Testis (tissue), 3 donors: ENCODE measurements around the gene UVRAG. TPM values are rescaled to one million over a fixed set of nuclear protein-coding genes. Genes with fewer than 3 reads are reported as not detected.

ENCODE experiments used
- DNase-seq: peaks from one replicate; pipeline ENCODE4 v3.0.0-alpha.2; 2019
- H3K27ac ChIP-seq, 2 donors: fragments of 200-600 bp; sonication (generic); one replicate each; pipeline ENCODE4 v1.5.1; 2019
- H3K27me3 ChIP-seq: fragments of 200-600 bp; sonication (generic); one replicate; pipeline ENCODE4 v1.5.1; 2019
- H3K36me3 ChIP-seq: fragments of 200-600 bp; sonication (generic); one replicate; pipeline ENCODE4 v1.5.1; 2017; ENCODE audit warnings: low read depth; ENCODE audit errors: missing control alignments
- H3K4me1 ChIP-seq: fragments of 200-600 bp; sonication (generic); one replicate; pipeline ENCODE4 v1.5.1; 2019
- H3K4me3 ChIP-seq, 2 donors: fragments of 200-600 bp; sonication (generic); one replicate each; pipeline ENCODE4 v1.5.1; 2017 to 2019
- H3K9me3 ChIP-seq: fragments of 200-600 bp; sonication (generic); one replicate; pipeline ENCODE4 v1.5.1; 2017
- CTCF ChIP-seq, 3 experiments: fragments of 450-650 bp in 2 of 3; fragments of 200-600 bp in 1 of 3; sonication (generic) in 1 of 3; IDR thresholded peaks; one replicate each; pipeline ENCODE4 v1.5.1; 2016 to 2019; ENCODE audit warnings: antibody characterized with exemption in 3 of 3, mild to moderate bottlenecking in 2 of 3, moderate library complexity in 1 of 3
- POLR2A ChIP-seq: fragments of 450-650 bp; IDR thresholded peaks from one replicate; pipeline ENCODE4 v1.6.1; 2017; ENCODE audit warnings: antibody characterized with exemption, mild to moderate bottlenecking, moderate library complexity
- WGBS, 2 donors: methylation state at CpG; one replicate each; pipeline ENCODE4 v1.1.5; 2018; 5-methylcytosine and 5-hydroxymethylcytosine counted together
- intact Hi-C: fragments of 100-400 bp; cut with DNase I; formaldehyde crosslinking; loops from one replicate; pipeline ENCODE4 v1.15.1; 2023; ENCODE audit warnings: low total_unique reads
- polyA plus RNA-seq: library from polyadenylated mRNA; stranded (reverse); fragments of 350-450 nt; fragmentation: Illumina TruSeq; extraction: RNeasy Lipid Tissue Mini Kit (QIAGEN cat#74804); gene quantifications from one replicate; pipeline ENCODE4 v1.2.3, GENCODE V29; 2014; ENCODE audit warnings: low read depth, low replicate concordance; ENCODE audit not compliant: insufficient read depth
- total RNA-seq, 2 donors: library from RNA; depleted of rRNA; stranded (reverse); fragments of >200 nt; gene quantifications; one replicate each; pipeline ENCODE4 v1.2.3, GENCODE V29; 2016

Gene UVRAG
- total and polyA plus RNA-seq, 3 donors from 2014 or later: 10.8 to 22.4 (median 20.1) TPM

DNA sequence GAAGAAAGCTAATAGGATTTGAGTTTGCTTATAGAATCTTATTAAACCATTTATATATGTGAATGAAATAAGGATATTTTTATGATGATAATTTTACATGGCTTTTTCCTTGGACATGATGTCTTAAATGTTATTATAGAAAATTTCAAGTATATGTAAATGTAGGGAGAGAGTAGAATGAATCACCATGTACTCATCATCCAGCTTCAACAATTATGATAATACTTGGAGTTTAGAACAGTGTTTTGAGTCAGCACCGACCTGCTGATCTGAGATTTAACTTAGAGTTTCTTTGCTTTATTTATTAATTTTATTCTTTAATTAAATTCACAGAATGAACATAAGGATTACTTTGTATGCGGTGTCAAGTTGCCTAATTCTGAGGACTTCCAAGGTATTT lies 193.5 kb downstream of the UVRAG start:
- H3K27ac ChIP-seq: no peak overlapping the region
- H3K4me3 ChIP-seq: no peak overlapping the region
- intact Hi-C loops: no loop called here
- H3K36me3 ChIP-seq: no peaks in the 10 kb centered on the region
- TF ChIP-seq CTCF (IDR thresholded peaks at IDR 0.05) (no peak), POLR2A (no peak)
- no peak for DNase-seq
- no peaks in the 10 kb centered on the region for H3K4me1 ChIP-seq
- 91 to 95% methylated on average over 2 of the region's 2 CpGs for WGBS, 2 donors
- no peaks in the 10 kb centered on the region for H3K9me3 ChIP-seq
- no peaks in the 10 kb centered on the region for H3K27me3 ChIP-seq

DNA sequence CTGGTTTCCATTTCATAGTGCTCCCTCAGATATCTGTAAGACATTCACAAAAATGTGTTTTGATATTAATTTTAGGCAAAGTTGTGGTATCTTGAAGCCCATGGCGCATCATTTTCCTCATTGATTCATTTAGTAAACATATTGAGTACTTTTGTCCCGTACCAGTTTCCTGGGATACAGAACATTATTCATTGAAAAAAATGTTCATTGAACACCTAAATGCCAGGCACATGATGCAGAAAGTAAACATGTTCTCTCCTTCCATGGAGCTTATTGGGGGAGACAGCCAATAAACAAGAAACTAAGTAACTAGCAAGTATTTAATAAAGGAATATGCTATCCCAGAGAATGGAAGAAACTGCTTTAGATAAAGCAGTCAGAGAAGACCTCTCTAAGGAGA lies 195.0 kb downstream of the UVRAG start:
- DNase-seq: no peak
- TF ChIP-seq POLR2A: no peak
- no peak for TF ChIP-seq CTCF (IDR thresholded peaks at IDR 0.05)
- Histone ChIP-seq H3K4me1 (no peaks in the 10 kb centered on the region), H3K27me3 (no peaks in the 10 kb centered on the region), H3K9me3 (no peaks in the 10 kb centered on the region), H3K27ac (no peak overlapping the region), H3K36me3 (no peaks in the 10 kb centered on the region), H3K4me3 (no peak overlapping the region)
- 94 to 96% methylated on average over 2 of the region's 2 CpGs for WGBS, 2 donors
- intact Hi-C loops: no loop called here

GRCh38 chr11:76013526-76013925 lies 198.5 kb downstream of the UVRAG start:
- no peak for DNase-seq
- no peak overlapping the region for H3K27ac ChIP-seq
- no peaks in the 10 kb centered on the region for H3K4me1 ChIP-seq
- no peaks in the 10 kb centered on the region for H3K36me3 ChIP-seq
- H3K4me3 ChIP-seq: no peak overlapping the region
- TF ChIP-seq POLR2A (no peak), CTCF (IDR thresholded peaks at IDR 0.05) (no peak)
- 96 to 100% methylated on average over 1 of the region's 1 CpG for WGBS, 2 donors
- H3K27me3 ChIP-seq: no peaks in the 10 kb centered on the region
- intact Hi-C loops: no loop called here
- no peaks in the 10 kb centered on the region for H3K9me3 ChIP-seq

DNA sequence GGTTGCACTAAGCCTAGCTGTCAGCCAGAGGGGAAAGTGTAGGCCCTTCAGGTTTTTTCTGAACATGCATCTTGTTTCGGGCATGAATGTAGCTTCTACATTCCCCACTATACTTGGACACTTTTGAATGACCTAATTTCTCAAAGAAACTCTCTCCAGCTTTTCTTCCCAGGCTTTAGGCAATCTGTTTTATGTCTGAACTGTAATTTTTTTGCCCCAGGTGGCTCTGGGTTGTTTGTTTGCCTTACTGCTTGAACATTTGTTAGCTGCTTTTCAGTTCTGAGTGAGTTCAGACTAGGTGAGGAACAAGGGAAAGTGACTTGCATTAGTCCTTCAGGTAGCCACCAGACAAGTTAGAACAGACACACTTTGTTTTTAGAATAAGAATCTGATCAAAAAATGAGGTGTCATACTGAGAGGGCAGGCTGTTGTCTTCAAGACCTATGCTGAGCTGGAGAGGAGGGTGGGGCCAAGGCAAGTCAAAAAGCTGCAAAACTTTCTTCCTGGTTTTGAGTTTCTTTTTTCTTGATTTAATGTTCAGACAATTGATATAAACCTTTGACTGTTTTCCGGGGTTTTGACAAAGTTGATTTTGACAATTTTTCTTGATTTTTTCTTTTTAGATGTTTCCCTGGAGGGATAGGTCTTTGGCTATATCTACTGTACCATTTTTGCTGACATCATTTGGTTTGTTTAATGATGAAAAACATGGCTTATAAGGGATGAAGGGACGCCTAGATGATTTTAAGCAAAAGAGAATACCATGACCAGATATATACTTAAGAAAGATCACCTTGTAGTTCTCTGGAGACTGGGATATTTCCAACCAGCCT lies 208.4 kb downstream of the UVRAG start:
- H3K27ac ChIP-seq: no peak overlapping the region
- no peak for TF ChIP-seq POLR2A
- no peak for TF ChIP-seq CTCF (IDR thresholded peaks at IDR 0.05)

DNA sequence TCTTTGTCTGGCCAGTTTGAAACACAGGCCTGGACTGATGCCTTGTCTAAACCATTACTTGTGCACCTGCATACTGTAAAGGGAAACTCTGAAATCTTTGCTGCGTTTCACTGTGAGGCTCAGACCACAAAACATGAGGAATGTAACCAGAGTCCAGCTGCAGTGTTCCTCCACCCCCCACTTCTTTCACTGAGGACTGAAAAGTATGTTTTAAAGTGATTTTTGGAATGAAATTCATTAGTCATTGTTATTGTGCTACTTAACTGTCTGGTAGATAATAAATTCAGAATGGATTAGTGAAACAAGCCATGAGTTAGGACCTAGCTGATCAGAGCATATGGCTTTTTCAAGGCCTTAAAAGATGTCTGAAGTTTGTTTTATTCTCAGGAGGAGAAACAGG lies 210.1 kb downstream of the UVRAG start:
- H3K4me3 ChIP-seq: no peak overlapping the region
- no peaks in the 10 kb centered on the region for H3K4me1 ChIP-seq
- no peak for DNase-seq
- no peaks in the 10 kb centered on the region for H3K9me3 ChIP-seq
- H3K27ac ChIP-seq: no peak overlapping the region
- H3K36me3 ChIP-seq: no peaks in the 10 kb centered on the region
- intact Hi-C loops: no loop called here
- TF ChIP-seq POLR2A (no peak), CTCF (IDR thresholded peaks at IDR 0.05) (no peak)
- 36 to 54% methylated on average over 1 of the region's 1 CpG for WGBS, 2 donors
- no peaks in the 10 kb centered on the region for H3K27me3 ChIP-seq

More for the DNA sequence above, 208.4 kb downstream of the UVRAG start:
- DNase-seq: no peak
- no peak overlapping the region for H3K4me3 ChIP-seq
- intact Hi-C loops: no loop called here
- no peaks in the 10 kb centered on the region for H3K4me1 ChIP-seq
- WGBS, 2 donors: 86 to 93% methylated on average over 3 of the region's 3 CpGs
- no peaks in the 10 kb centered on the region for H3K9me3 ChIP-seq
- no peaks in the 10 kb centered on the region for H3K36me3 ChIP-seq
- H3K27me3 ChIP-seq: no peaks in the 10 kb centered on the region
